CD4-positive, alpha-beta T cell treated with Interleukin-2 at 100 ng/mL for 4 hours (primary cell): Measurements from ENCODE around the gene DNAH3.
"Not testable (repeated sequence)": the region's sequence is repeated elsewhere in the genome, so short reads cannot be mapped to it uniquely, and the experiment has no call there.

Experiments used
- DNase-seq: peaks from one replicate; pipeline ENCODE4 v3.0.0-alpha.2; 2020; ENCODE audit warnings: low spot score

DNAH3 gene

DNA sequence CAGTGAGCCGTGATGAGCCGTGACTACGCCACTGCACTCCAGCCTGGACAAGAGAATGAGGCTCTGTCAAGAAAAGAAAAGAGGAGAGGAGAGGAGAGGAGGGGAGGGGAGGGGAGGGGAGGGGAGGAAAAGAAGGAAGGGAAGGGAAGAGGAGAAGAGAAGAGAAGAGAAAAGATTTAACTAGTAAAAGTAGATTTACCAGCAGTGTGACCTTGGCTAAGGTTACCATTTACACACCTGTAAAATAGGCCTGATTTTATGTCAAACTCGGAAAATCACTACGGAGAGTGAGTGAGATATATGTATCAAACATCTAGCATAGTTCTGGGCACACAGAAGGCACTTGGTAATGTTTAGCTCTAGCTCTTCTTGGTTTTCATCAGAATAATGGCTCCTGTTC is 140.8 kb downstream of the DNAH3 start:
- DNase-seq, result no peak

DNA sequence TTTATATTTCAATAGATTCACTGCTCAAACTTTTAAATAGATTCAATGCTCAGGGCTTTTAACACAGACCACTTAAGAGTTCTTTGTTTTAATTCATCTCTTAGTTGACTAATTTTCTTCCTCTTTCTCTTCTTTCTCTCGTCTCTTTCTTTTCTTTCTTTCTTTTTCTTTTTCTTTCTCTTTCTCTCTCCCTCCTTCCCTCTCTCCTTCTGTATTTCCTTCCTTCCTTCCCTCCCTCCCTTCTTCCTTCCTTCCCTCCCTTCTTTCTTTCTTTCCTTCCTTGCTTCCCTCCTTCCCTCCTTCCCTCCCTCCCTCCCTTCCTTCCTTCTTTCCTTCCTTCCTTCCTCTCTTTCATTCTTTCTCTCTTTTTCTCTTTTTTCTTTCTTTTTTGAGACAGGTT is 145.6 kb downstream of the DNAH3 start:
- no peak for DNase-seq

DNA sequence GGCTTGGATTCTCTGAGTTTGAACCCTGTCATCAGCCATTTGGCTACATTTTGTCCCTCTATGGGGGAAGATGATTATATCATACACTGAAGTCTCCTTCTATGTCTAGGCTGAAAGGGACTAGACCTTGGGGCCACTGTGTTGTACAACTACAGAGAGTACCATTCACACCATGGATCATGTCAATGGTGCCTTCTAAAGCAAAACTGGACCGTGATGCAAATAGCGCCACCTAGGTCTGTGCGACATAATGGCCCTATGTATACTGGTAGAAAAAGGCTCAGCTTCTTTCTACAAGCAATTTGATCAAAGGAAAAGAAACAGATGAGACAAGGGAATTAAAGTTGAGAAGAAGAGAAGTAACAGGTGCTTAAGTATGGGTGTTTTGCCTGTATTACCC is 149.4 kb downstream of the DNAH3 start:
- DNase-seq, result peak; percentile 20

- DNase-seq, result no peak
These were observed 153.5 kb downstream of the DNAH3 start for GRCh38 chr16:20997147-20997546.

DNA sequence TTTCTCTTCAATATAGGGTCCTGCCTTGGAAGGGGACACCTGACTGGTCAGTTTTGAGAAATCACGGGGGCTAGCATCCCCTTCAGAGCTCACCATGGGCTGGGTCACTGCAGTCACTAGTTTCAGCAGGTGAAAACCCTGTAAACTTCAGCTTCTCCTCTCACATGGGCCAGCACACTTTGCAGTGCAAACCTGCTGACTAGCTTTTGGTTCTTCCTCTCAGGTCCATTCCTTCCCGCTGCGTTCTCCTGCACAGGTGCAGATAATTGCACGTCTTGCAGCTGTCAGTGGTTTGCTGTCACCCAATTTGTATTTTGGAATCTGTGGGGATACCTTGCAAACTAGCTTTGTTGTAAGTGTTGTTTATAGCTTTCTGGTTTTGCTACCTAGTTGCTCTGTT is 154.9 kb downstream of the DNAH3 start:
- DNase-seq, result no peak

DNA sequence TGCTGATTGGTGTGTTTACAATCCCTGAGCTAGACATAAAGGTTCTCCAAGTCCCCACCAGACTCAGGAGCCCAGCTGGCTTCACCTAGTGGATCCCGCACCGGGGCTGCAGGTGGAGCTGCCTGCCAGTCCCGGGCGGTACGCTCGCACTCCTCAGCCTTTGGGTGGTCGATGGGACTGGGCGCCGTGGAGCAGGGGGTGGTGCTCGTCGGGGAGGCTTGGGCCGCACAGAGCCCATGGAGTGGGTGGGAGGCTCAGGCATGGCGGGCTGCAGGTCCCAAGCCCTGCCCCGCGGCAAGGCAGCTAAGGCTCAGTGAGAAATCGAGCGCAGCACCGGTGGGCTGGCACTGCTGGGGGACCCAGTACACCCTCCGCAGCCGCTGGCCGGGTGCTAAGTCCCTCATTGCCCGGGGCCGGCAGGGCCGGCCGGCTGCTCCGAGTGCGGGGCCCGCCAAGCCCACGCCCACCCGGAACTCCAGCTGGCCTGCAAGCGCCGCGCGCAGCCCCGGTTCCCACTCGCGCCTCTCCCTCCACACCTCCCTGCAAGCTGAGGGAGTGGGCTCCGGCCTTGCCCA is 161.1 kb downstream of the DNAH3 start:
- DNase-seq, result not testable (repeated sequence)

DNA sequence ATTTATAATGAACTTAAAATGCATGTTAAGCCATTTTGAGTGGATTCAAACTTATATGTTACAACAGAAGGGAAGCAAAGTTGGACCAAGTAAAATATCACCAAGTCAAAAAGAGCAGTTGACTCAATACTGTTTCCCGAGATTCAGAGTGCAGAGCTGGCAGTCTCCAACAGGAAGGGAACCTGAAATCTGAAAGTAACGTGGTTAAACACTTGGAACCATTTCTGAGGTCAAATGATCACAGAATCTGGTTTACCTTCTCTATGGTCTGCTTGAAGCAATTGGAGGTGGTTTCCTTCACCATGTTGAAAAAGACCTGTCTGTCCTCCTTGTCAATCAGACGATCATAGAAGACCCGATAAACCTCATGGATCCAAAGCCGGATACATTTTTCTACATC is 163.6 kb downstream of the DNAH3 start:
- DNase-seq, result no peak

GRCh38 chr16:20984019-20984418 is 166.6 kb downstream of the DNAH3 start:
- no peak for DNase-seq

DNA sequence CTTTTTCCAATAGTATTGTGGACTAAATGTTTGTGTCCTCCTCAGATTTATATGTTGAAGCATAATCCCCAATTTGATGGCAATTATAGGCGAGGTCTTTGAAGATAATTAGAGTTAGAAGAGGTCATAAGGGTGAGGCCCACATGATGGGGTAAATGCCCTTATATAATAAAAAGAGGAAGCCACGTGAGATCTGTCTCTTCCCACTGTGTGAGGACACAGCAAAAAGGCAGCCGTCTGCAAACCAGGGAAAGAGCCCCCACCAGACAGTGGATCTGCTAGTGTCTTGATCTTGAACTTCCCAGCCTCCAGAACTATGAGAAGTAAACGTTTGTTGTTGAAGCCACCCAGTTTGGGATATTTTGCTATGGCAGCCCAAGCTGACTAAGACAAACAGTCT is 174.1 kb downstream of the DNAH3 start:
- no peak for DNase-seq

DNA sequence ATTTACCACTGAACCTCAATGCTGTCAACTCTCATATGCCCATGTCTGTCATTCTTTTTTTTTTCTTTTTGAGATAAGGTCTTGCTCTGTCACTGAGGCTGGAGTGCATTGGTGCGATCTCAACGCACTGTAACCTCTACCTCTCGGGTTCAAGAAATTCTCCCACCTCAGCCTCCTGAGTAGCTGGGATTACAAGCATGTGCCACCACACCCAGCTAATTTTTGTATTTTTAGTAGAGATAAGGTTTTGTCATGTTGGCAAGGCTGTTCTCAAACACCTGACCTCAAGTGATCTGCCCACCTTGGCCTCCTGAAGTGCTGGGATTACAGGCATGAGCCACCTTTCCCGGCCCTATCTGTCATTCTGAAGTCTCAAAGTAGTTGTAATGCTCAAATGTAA is 177.4 kb downstream of the DNAH3 start:
- not testable (repeated sequence) for DNase-seq

DNA sequence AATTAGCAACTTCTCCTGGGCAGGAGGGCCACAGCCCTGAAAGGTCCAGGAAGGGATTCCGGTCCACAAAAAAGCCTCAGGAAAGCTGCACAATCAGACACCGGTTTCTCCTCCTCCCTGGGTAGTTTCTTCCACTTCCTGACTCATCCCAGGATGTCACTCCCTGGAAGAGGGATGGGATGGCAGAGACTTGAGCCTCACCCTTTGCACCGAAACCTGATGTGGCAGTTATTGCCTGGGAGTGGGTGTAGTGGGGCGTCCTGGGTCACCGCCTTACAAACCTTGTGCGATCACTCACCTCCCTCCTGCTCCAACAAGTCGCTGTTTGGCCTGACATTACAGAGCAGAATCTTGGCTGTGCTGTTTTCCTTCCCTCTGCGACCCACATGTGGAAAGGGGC is 179.2 kb downstream of the DNAH3 start:
- DNase-seq, result no peak

DNA sequence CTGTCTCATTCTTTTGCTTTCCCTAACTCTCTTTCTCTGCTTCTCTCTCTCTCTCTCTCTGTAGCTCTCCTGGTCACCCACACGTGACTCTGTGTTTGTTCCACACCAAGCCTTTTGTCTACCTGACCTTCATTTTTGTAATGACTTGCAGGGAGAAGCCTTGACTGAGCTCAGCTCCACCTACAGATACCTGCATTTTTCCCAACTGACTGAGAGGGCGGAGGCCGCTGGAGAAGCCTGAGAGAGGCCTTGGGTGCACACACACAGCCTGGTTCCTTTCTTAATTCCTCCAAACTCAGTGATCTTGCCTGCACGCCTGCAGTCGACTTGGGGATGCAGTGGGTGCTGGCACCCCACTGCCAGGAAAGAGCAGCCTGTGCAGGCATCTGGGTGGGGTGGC is 181.3 kb downstream of the DNAH3 start:
- no peak for DNase-seq

- DNase-seq, result no peak
These were observed 181.9 kb downstream of the DNAH3 start for GRCh38 chr16:20968765-20969164.

DNA sequence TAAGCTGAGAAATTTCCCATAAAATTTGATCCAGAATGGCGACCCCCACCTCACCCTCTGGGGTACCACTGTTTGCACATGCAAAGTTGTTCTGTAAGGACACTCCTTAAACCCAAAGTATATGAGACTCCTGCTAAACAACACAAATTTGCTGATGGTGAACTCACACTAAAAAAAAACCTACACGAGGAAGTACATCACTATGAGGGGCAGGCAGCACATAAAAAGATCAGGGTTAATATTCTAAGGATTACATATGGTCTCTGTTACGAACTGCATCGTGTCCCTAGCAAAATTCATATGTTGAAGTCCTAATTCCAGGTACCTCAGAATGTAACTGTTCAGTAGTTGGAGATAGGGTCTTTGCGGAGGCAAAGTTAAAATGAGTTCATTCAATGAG is 189.7 kb downstream of the DNAH3 start:
- no peak for DNase-seq

- no peak for DNase-seq
These were observed 193.5 kb downstream of the DNAH3 start for GRCh38 chr16:20957153-20957552.

DNA sequence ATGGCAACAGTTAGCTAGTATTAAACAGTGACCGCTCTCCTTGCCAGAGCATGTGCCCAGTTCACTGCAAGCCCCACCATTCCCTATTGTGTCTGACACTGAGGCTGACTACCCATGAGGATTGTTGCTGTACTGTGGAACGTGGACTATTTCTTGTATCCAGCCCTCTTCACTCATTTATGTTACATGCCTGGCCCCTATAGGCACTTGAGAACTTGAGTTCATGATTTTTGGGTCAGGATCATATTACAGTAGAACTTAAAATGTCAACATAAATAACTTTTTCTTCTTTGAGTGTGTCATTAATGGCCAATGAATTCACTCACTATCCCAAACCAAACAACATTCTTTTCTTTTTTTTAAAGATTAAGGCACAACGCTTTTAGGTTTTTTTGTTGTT is 194.3 kb downstream of the DNAH3 start:
- no peak for DNase-seq

DNA sequence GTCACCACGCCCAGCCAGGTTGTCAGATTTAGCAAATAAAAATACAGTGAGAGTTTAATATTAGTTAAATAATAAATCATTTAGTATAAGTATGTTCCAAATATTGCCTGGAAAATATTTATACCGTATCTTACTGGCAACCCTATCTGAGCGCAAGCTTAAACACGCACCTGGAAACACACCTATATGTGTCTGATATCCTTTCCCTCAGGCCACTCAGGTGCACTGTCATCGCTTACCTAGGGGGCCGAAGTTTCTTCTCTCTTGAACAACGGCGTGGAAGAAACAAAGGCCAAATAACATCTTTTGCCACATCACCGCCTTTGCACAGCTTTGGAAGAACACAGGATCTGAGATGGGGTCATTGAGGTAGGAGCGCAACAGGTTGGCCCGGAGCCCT is 196.1 kb downstream of the DNAH3 start:
- no peak for DNase-seq

DNA sequence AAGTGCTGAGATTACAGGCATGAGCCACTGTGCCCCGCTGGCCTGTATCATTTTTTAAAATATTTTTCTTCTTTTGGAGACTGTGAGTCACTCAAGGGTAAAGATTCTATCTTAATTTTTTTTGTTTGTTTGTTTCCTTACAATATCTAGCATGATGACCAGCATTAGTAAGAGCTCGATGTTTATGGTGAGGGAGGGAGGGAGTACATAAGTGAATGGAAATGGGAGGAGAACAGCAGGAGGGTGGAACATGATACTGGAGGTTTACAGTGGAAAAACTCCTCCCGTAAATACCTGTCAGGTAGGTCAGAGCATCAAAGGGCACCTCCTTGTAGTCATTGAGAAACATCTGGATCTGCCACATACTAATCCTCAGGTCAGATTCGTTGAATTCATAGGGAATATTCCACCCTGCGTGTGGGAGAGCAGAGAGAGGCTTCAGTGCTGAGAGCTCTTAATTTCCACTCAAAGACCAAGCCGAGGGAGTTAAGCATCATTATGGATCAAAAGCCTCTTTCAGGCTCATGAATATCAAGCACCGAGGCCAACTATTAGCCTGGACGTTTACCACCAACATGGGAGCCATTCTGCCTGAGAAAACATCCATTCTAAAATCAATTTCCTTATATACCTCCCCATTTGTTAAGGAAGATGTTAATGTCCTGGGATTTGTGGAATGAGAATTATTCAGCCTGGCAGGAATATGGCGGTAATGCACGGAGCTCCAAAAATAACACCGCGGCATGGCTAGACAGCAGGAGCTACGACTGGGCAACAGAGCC is 198.3 kb downstream of the DNAH3 start:
- DNase-seq, result no peak

DNA sequence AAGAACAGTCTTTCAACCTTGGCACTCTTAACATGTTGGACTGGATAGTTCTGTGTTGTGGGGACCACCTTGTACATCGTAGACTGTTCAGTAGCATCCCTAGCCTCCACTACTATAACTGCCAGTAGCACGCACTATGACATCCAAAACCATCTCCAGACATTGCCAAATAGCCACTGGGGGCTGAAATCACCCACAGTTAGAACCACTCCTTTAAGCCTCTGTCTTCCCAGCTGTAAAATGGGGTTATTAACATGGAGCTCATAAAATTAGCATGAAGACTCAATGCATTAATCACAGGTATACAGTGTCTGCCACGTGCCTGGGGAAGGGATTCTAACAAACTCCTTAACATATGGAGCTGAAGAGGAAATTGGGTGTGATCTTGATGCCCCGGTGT is 200.4 kb downstream of the DNAH3 start:
- no peak for DNase-seq

DNA sequence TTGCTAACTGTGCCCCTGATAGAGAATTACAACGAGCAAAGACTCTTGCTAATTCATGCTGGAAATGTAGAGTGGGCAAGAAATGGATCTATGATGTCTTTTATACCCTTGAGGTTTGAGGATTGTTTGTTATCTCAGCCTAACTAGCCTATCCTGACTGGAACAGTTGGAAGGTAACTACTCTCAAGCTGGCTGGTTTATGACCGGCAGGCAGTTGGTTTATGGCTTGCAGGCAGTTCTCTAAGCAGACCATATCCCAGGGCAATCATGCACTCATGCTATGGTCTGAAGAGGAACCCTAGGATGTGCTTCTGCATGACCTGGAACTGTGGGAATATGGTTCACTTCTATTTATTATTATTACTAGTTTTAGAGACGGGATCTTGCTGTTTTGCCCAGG is 201.0 kb downstream of the DNAH3 start:
- no peak for DNase-seq

GRCh38 chr16:20948444-20948843 is 202.2 kb downstream of the DNAH3 start:
- DNase-seq, result no peak

- DNase-seq, result no peak
These were observed 204.5 kb downstream of the DNAH3 start for GRCh38 chr16:20946015-20946629.

DNA sequence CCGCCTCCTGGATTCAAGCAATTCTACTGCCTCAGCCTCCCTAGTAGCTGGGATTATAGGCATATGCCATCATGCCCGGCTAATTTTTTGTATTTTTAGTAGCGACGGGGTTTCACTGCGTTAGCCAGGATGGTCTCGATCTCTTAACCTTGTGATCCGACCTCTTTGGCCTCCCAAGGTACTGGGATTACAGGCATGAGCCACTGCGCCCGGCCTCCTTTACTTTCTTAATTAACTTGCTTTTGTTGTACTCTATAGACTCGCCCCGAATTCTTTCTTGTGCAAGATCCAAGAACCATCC is 205.1 kb downstream of the DNAH3 start:
- DNase-seq, result not testable (repeated sequence)
